IgD-negative memory B cell (primary cell): ENCODE results near the gene MRPS33. TPM values are rescaled to one million over a fixed set of nuclear protein-coding genes. Genes with fewer than 3 reads are reported as not detected.
"Not testable (repeated sequence)": the region's sequence is repeated elsewhere in the genome, so short reads cannot be mapped to it uniquely, and the experiment has no call there.

Experiments used
- H3K27ac Mint-ChIP-seq, 3 donors: one replicate each; pipeline ENCODE4 v1.8.0; 2020 to 2022; ENCODE audit warnings: mild to moderate bottlenecking in 3 of 3, mixed read lengths in 3 of 3, moderate library complexity in 1 of 3
- H3K27me3 Mint-ChIP-seq: one replicate; pipeline ENCODE4 v1.8.0; 2021; ENCODE audit warnings: mixed read lengths
- H3K36me3 Mint-ChIP-seq: one replicate; pipeline ENCODE4 v1.8.0; 2020; ENCODE audit warnings: mild to moderate bottlenecking, mixed read lengths
- H3K4me1 Mint-ChIP-seq, 3 donors: one replicate each; pipeline ENCODE4 v1.8.0; 2020 to 2022; ENCODE audit warnings: mixed read lengths in 3 of 3, mild to moderate bottlenecking in 1 of 3
- H3K4me3 Mint-ChIP-seq, 4 donors: one replicate each; pipeline ENCODE4 v1.8.0; 2020 to 2022; ENCODE audit warnings: mild to moderate bottlenecking in 4 of 4, mixed read lengths in 4 of 4, moderate library complexity in 3 of 4
- H3K9me3 Mint-ChIP-seq, 3 donors: one replicate each; pipeline ENCODE4 v1.8.0; 2020 to 2021; ENCODE audit warnings: mixed read lengths in 3 of 3, mild to moderate bottlenecking in 1 of 3
- polyA plus RNA-seq: library from polyadenylated mRNA; unstranded; fragments of 300-500 nt; fragmentation: Illumina TruSeq; gene quantifications from one replicate; pipeline ENCODE4 v1.2.3, GENCODE V29; 2021

The MRPS33 gene
- polyA plus RNA-seq: 59.7 TPM

DNA sequence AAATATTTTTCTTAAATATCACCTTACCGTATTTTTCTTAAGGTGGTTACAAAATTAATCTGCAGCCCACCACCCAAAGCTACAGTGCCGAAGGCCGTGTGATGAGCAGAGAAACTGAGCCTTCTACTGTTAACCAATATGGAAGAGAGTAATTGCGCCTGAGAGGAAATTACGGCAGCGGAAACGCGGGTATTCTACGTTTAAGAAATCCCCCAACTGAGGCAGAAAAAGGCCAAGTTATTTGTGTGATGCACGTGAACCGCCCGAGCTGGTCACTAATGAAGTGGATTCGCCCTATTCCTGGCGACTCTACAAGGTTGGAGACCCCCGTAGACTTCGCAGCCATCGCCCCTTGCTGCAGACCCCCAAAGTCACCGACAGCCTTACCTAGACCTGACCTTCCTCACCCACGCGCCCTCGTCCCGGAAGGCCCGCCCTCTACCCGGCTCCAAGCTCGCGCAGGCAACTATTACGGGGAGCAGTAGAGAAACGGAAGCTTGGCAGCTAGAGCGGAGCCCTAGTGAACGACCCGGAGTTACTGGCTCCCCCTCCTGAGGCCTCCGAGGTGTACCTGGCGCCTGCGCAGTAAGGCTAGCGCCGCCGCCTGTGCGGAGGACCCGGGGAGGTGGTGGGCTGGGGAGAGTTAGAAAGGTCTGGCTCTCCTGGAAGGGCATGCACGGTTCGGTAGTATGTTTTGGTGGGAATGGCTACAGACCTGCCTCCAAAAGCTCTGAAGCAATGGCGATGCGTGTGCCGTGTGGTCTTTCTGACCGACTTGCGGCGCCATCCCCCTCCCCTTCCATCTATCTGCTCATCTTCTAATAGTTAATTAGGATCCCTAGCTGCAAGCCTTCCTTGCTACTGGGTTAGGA is at the start of gene MRPS33:
Gene MRPS33, minus strand, starts transcription at position 429 of the 872 bp plus-strand sequence. CDS start 4,319 bp downstream, outside the sequence.
- Mint-ChIP-seq H3K36me3 (peaks cover 3% of the 10 kb centered on the region), H3K27me3 (peaks cover 4% of the 10 kb centered on the region), H3K4me3 (peak within 1 kb of the TSS; percentile 97 to 100 (median 98)), H3K4me1 (peaks cover 11 to 16% (median 15%) of the 10 kb centered on the region in 3 donors), H3K27ac (peak within 1 kb of the TSS; percentile 99 to 100 (median 100)), H3K9me3 (peaks cover 2 to 4% (median 2%) of the 10 kb centered on the region in 3 donors)

- peaks cover 3% of the 10 kb centered on the region for H3K27me3 Mint-ChIP-seq
- H3K4me3 Mint-ChIP-seq: no peak overlapping the region
- no peaks in the 10 kb centered on the region for H3K4me1 Mint-ChIP-seq
- peaks cover 0 to 6% (median 2%) of the 10 kb centered on the region in 3 donors for H3K9me3 Mint-ChIP-seq
- H3K36me3 Mint-ChIP-seq: no peaks in the 10 kb centered on the region
- no peak overlapping the region for H3K27ac Mint-ChIP-seq
Observed at GRCh38 chr7:141057788-141058187, 43.0 kb upstream of the MRPS33 start.

DNA sequence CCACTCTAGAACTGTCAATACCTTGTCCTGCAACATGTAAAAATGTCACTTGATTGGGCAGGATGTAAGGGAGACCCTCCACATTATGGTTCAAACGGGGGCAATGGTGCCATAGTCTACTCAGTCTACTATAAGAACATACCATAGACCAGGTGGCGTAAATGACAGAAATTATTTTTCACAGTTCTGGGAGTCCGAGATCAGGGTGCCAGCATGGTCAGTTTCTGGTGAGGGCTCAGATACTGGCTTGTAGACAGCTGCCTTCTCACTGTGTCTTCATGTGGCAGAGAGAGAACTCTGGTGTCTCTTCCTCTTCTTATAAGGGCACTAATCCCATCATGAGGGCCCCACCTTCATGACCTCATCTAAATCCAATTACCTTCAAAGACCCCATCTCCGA is 40.4 kb upstream of the MRPS33 start:
- H3K27ac Mint-ChIP-seq: no peak overlapping the region
- H3K27me3 Mint-ChIP-seq: peaks cover 6% of the 10 kb centered on the region

GRCh38 chr7:141053626-141054025 is 38.9 kb upstream of the MRPS33 start:
- Mint-ChIP-seq H3K27ac (peak overlapping the region in 1 of 3 donors; percentile 24), H3K9me3 (peaks cover 0 to 6% (median 2%) of the 10 kb centered on the region in 3 donors), H3K36me3 (no peaks in the 10 kb centered on the region), H3K27me3 (peaks cover 13% of the 10 kb centered on the region), H3K4me1 (no peaks in the 10 kb centered on the region), H3K4me3 (no peak overlapping the region)

More for the DNA sequence above, 40.4 kb upstream of the MRPS33 start:
- no peaks in the 10 kb centered on the region for H3K4me1 Mint-ChIP-seq
- no peaks in the 10 kb centered on the region for H3K36me3 Mint-ChIP-seq
- H3K4me3 Mint-ChIP-seq: no peak overlapping the region
- peaks cover 0 to 6% (median 2%) of the 10 kb centered on the region in 3 donors for H3K9me3 Mint-ChIP-seq

DNA sequence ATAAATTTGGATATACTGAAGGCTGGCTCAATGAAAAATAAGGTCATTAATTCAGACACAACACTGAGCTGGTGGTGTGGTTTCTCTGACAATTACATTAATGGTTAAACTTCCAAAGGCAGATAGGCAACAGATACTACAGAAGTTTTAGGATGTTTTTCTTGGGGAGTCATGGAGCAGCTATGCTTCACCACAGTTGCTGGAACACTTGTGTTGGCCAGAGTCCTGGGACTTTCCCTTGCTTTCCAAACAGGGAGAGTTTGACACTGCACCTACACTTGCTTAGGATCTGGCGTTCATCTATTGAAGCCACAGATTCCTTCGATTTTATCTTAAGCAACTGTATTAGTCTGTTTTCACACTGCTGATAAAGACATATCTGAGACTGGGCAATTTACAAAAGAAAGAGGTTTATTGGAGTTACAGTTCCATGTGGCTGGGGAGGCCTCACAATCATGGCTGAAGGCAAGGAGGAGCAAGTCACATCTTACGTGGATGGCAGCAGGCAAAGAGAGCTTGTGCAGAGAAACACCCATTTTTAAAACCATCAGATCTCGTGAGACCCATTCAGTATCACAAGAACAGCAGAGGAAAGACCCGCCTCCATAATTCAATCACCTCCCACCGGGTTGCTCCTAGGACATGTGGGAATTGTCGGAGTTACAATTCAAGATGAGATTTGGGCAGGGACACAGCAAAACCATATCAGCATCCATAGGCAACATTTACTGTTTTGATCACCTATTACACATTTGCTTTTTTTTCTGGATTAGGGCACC is 31.3 kb upstream of the MRPS33 start:
- Mint-ChIP-seq H3K9me3 (peaks cover 0 to 6% (median 0%) of the 10 kb centered on the region in 3 donors), H3K36me3 (no peaks in the 10 kb centered on the region), H3K4me3 (no peak overlapping the region), H3K27ac (no peak overlapping the region), H3K4me1 (no peaks in the 10 kb centered on the region), H3K27me3 (peaks cover 11% of the 10 kb centered on the region)

DNA sequence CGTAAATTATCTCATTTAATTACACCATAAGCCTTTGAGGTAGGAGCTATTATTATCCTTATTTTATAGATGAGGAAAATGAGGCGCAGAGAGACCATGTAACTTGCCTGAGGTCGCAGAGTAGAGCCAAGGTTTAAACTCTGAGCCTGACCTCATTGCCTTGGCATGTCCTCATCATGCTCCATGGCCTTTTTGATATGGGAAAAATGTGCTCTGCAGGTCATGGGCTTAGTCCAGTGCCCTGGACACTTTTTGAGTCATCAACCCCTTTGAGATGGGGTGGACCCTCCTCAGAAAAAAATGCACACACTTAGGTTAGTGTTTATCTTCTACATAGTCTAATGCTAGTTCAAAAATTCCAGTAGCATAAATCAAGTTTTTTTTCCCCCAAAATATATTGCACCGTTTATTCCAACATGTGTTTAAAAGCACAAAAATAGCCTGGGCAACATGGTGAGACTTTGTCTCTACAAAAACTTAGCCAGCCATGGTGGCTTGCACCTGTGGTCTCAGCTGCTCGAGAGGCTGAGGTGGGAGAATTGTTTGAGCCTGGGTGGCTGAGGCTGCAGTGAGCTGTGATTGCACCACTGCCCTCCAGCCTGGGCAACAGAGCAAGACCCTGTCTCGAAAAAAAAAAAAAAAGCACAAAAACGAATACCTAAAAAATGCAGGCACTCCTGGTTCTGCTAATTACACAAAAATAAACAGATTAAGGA is 30.5 kb upstream of the MRPS33 start:
- Mint-ChIP-seq H3K27me3 (peaks cover 10% of the 10 kb centered on the region), H3K4me3 (no peak overlapping the region), H3K4me1 (no peaks in the 10 kb centered on the region), H3K9me3 (peaks cover 0 to 6% (median 0%) of the 10 kb centered on the region in 3 donors), H3K27ac (no peak overlapping the region), H3K36me3 (no peaks in the 10 kb centered on the region)

- Mint-ChIP-seq H3K27me3 (peaks cover 3% of the 10 kb centered on the region), H3K9me3 (peaks cover 0 to 6% (median 4%) of the 10 kb centered on the region in 3 donors), H3K4me3 (no peak overlapping the region), H3K36me3 (no peaks in the 10 kb centered on the region), H3K27ac (no peak overlapping the region), H3K4me1 (no peaks in the 10 kb centered on the region)
Observed at GRCh38 chr7:141043616-141044015, 28.9 kb upstream of the MRPS33 start.

GRCh38 chr7:141042222-141043193 is 27.8 kb upstream of the MRPS33 start:
- Mint-ChIP-seq H3K4me1 (no peaks in the 10 kb centered on the region), H3K27me3 (peaks cover 3% of the 10 kb centered on the region), H3K9me3 (peaks cover 0 to 6% (median 4%) of the 10 kb centered on the region in 3 donors), H3K27ac (no peak overlapping the region), H3K36me3 (no peaks in the 10 kb centered on the region), H3K4me3 (peak overlapping the region in 1 of 4 donors; percentile 55)

DNA sequence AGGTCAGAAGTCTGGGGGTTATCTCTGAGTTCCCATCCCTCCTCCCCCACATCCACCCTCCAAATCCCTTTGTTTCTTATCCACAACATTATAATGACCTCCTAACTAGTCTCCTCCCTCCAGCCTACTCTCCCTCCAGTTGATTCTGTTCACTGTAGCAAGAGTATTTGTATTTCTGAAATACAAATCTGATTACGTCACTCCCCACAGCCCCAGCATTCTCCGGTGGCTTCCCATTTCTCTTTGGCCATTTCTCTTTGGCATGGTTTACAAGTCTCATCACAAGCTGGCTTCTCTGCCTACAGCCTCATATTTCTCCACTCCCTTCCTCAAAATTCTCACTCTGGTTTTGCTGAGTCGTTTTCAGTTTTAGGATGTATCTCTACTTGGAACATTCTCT is 24.6 kb upstream of the MRPS33 start:
- Mint-ChIP-seq H3K36me3 (no peaks in the 10 kb centered on the region), H3K27ac (no peak overlapping the region), H3K4me3 (no peak overlapping the region), H3K27me3 (peaks cover 1% of the 10 kb centered on the region), H3K4me1 (no peaks in the 10 kb centered on the region), H3K9me3 (peaks cover 0 to 6% (median 0%) of the 10 kb centered on the region in 3 donors)

DNA sequence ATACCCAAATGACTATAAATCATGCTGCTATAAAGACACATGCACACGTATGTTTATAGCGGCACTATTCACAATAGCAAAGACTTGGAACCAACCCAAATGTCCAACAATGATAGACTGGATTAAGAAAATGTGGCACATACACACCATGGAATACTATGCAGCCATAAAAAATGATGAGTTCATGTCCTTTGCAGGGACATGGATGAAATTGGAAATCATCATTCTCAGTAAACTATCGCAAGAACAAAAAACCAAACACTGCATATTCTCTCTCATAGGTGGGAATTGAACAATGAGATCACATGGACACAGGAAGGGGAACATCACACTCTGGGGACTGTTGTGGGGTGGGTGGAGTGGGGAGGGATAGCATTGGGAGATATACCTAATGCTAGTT is 23.3 kb upstream of the MRPS33 start:
- H3K9me3 Mint-ChIP-seq, H3K4me1 Mint-ChIP-seq, H3K27me3 Mint-ChIP-seq, H3K36me3 Mint-ChIP-seq, H3K4me3 Mint-ChIP-seq, H3K27ac Mint-ChIP-seq: not testable (repeated sequence)

- peaks cover 11% of the 10 kb centered on the region for H3K27me3 Mint-ChIP-seq
Observed at GRCh38 chr7:141032539-141033323, 18.0 kb upstream of the MRPS33 start.

GRCh38 chr7:141028767-141029166 is 14.0 kb upstream of the MRPS33 start:
- Mint-ChIP-seq H3K4me1 (no peaks in the 10 kb centered on the region), H3K9me3 (peaks cover 4 to 19% (median 17%) of the 10 kb centered on the region in 3 donors), H3K36me3 (no peaks in the 10 kb centered on the region), H3K4me3 (no peak overlapping the region), H3K27me3 (peaks cover 16% of the 10 kb centered on the region), H3K27ac (no peak overlapping the region)

More at GRCh38 chr7:141032539-141033323, 18.0 kb upstream of the MRPS33 start:
- not testable (repeated sequence) for H3K4me1 Mint-ChIP-seq, H3K36me3 Mint-ChIP-seq, H3K27ac Mint-ChIP-seq, H3K4me3 Mint-ChIP-seq
- H3K9me3 Mint-ChIP-seq: peaks cover 0 to 10% (median 7%) of the 10 kb centered on the region in 3 donors

- Mint-ChIP-seq H3K36me3 (no peaks in the 10 kb centered on the region), H3K9me3 (peaks cover 4 to 19% (median 14%) of the 10 kb centered on the region in 3 donors), H3K4me1 (peaks cover 0 to 2% (median 0%) of the 10 kb centered on the region in 3 donors), H3K4me3 (no peak overlapping the region), H3K27me3 (peaks cover 20% of the 10 kb centered on the region), H3K27ac (no peak overlapping the region)
Observed at GRCh38 chr7:141027043-141027442, 12.3 kb upstream of the MRPS33 start.
